BJ (cell line): ENCODE data around the gene ADAMTS12. TPM values are rescaled to one million over a fixed set of nuclear protein-coding genes. Genes with fewer than 3 reads are reported as not detected.

Experiments
- CTCF ChIA-PET: fragments of 350-600 bp; formaldehyde crosslinking; extraction: SDS; loops from one replicate; lab custom pipeline; 2021; ENCODE audit warnings: antibody characterized with exemption, inconsistent platforms; lab: Yijun Ruan, JAX
- POLR2A ChIA-PET: fragments of 300-600 bp; sonication (Branson Sonifier 250); formaldehyde crosslinking; extraction: SDS; loops from one replicate; lab custom pipeline; 2021; ENCODE audit warnings: antibody characterized with exemption; lab: Charles Lee
- DNase-seq: peaks from one replicate; pipeline ENCODE4 v3.0.0-alpha.2; 2011; ENCODE audit warnings: low read depth
- H3K27me3 ChIP-seq: 2 replicates; pipeline ENCODE4 v1.6.0; 2011; ENCODE audit warnings: low read length; ENCODE audit not compliant: control insufficient read depth, insufficient read depth
- H3K36me3 ChIP-seq: 2 replicates; pipeline ENCODE4 v1.5.1; 2011; ENCODE audit warnings: low read length; ENCODE audit not compliant: control insufficient read depth, insufficient read depth
- H3K4me3 ChIP-seq: 2 replicates; pipeline ENCODE4 v1.5.1; 2011; ENCODE audit warnings: low read depth, mild to moderate bottlenecking, control low read depth, low read length
- polyA plus RNA-seq: library from polyadenylated mRNA; depleted of rRNA; stranded (reverse); fragments of >200 nt; gene quantifications from 2 replicates; pipeline ENCODE4 v1.2.3, GENCODE V29; 2011
- TF ChIP-seq, protein P1 (sequence below): IDR thresholded peaks from 2 replicates; pipeline ENCODE4 v1.5.1; 2011; ENCODE audit warnings: low read depth, mild to moderate bottlenecking, control low read depth, inconsistent platforms, low read length, moderate library complexity; ENCODE audit not compliant: insufficient read depth

ADAMTS12 gene
- polyA plus RNA-seq, 1 experiment = 25.6 TPM

DNA sequence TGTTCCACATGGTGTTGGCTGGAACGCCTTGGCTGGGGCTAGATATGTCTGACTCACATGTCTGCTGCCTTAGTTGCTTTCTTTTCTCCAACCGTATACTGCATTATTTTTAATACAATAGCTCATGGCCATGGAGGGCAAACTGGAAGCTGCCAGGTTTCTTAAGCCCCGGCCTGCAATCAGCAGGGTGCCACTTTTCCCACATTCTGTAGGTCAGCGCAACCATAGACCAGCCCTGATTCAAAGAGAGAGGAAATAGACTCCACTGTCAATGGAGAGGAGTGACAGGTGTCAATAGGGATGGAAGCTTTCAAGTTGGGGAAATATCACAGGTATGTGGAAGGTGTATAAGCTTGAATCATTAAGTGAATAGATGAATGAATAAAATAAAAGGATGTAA is 390.5 kb downstream of the ADAMTS12 start:
- TF ChIP-seq, protein P1, sequence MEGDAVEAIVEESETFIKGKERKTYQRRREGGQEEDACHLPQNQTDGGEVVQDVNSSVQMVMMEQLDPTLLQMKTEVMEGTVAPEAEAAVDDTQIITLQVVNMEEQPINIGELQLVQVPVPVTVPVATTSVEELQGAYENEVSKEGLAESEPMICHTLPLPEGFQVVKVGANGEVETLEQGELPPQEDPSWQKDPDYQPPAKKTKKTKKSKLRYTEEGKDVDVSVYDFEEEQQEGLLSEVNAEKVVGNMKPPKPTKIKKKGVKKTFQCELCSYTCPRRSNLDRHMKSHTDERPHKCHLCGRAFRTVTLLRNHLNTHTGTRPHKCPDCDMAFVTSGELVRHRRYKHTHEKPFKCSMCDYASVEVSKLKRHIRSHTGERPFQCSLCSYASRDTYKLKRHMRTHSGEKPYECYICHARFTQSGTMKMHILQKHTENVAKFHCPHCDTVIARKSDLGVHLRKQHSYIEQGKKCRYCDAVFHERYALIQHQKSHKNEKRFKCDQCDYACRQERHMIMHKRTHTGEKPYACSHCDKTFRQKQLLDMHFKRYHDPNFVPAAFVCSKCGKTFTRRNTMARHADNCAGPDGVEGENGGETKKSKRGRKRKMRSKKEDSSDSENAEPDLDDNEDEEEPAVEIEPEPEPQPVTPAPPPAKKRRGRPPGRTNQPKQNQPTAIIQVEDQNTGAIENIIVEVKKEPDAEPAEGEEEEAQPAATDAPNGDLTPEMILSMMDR = no peak
- DNase-seq = no peak
- Histone ChIP-seq H3K36me3 (no peaks in the 10 kb centered on the region), H3K27me3 (no peaks in the 10 kb centered on the region), H3K4me3 (no peak overlapping the region)
- CTCF ChIA-PET = no interaction called here
- POLR2A ChIA-PET = no interaction called here

DNA sequence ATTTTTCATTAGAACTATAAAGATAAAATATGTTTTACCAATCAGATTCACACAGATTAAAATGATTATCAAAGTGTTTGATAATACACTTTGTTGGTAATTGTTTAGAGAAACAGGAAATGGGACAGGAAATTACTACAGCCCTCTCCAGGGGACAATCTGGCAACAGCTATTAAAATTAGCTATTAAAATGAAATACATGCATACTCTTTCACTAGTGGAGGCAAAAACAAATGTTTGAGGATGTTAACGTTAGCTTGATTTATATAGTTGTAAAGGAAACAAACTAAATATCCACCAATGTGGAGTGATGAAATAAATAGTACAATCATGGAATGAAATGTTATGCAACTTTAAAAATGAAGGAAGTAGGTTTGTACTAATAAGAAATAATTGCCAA is 397.3 kb downstream of the ADAMTS12 start:
- DNase-seq = peak; percentile 26
- Histone ChIP-seq H3K4me3 (no peak overlapping the region), H3K36me3 (no peaks in the 10 kb centered on the region), H3K27me3 (no peaks in the 10 kb centered on the region)
- TF ChIP-seq, protein P1 = no peak
- ChIA-PET CTCF (interaction anchor here (1.0 kb wide), 1 partner anchor 64 kb away, joined by 3 read pairs; no protein-coding TSS in a partner anchor), POLR2A (interaction anchor here (0.6 kb wide), 1 partner anchor 12 kb away, joined by 4 read pairs; no protein-coding TSS in a partner anchor)

DNA sequence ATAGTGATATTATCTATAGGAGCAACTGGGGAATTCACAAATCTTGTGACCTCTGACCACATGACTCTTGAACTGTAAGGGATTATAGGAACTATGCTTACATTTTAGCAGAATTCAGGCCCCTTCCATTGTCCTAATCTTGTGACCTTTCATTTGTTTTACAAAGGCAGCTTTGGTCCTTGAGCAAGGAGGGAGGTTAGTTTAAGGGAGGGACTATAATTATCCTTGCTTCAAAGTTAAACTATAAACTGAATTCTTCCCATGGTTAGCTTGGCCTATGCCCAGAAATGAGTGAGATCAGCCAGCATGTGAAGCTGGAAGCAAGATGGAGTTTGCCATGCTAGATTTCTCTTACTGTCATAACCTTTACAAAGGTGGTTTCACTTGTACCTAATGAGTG is 399.8 kb downstream of the ADAMTS12 start:
- ChIA-PET POLR2A (interaction anchor here (0.5 kb wide), 1 partner anchor 732 kb away, joined by 4 read pairs; no protein-coding TSS in a partner anchor), CTCF (interaction anchor here (1.6 to 2.6 kb wide), 2 partner anchors 14 to 441 kb away, joined by 3 to 5 read pairs; no protein-coding TSS in a partner anchor)
- Histone ChIP-seq H3K36me3 (no peaks in the 10 kb centered on the region), H3K27me3 (no peaks in the 10 kb centered on the region), H3K4me3 (no peak overlapping the region)
- TF ChIP-seq, protein P1 = no peak
- DNase-seq = peak; percentile 24

DNA sequence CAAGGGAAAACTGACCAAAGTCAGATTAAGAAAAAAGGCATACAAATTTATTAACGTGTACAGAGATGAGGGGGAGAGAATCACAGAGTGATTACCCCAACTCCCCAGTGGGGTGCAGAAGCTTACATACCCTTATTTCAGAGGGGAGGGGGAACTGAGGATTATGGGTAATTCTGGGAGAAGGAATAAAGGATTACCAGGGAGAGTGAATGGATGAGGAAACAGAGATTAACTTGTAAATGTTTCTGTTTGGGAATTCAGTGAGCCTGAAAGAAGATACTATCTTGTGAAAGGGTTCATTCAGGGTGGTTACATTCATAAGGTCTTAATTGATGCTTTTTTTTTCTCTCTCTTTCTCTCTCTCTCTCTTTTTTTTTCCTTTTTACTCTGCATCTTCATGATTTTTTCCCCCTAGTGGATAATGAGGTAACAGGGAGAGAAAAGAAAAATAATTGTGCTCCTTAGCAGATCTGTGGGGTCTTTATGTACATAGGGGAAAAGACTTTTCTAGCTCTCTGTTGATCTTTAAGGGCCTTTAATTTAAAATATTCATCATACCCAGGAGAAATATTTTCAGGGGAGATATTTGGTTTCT is 401.6 kb downstream of the ADAMTS12 start:
- POLR2A ChIA-PET = no interaction called here
- CTCF ChIA-PET = interaction anchor here (0.9 to 2.6 kb wide), 2 partner anchors 12 kb away, joined by 3 to 5 read pairs; no protein-coding TSS in a partner anchor
- TF ChIP-seq, protein P1 = no peak
- no peak for DNase-seq
- Histone ChIP-seq H3K27me3 (no peaks in the 10 kb centered on the region), H3K4me3 (no peak overlapping the region), H3K36me3 (no peaks in the 10 kb centered on the region)

DNA sequence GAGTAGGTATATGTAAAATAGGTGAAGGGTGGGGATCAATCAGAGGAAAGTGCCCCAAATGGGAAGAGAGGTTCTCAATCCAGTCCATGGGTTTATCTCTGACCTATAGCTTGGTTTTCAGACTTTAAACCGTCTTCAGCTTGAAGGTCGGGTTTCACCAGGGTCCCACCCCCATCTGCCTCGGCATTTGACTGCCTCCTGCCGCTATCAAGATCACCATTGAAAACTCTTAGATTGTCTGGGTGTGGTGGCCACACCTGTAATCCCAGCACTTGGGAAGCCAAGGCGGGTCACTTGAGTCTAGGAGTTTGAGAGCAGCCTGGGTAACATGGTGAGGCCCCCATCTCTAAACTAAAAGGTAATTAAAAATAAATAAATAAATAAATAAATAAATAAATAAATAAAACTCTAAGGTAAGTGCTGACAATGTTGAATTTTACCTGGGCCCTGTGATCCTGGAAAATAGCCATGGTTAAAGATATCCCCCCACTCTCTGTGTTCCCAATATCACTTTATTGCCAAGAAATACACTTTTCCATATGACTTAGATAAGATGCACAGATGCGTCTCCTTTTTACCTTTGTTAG is 402.2 kb downstream of the ADAMTS12 start:
- CTCF ChIA-PET = interaction anchor here (1.2 to 2.6 kb wide), 2 partner anchors 11 to 27 kb away, joined by 5 read pairs; no protein-coding TSS in a partner anchor
- no peak for DNase-seq
- Histone ChIP-seq H3K27me3 (no peaks in the 10 kb centered on the region), H3K36me3 (no peaks in the 10 kb centered on the region), H3K4me3 (no peak overlapping the region)
- POLR2A ChIA-PET = no interaction called here
- TF ChIP-seq, protein P1 = no peak
